Measurements from ENCODE around the gene RASSF8.
"Not testable (repeated sequence)": the region's sequence is repeated elsewhere in the genome, so short reads cannot be mapped to it uniquely, and the experiment has no call there.

RASSF8 gene

GRCh38 chr12:26054383-26054782 lies 95.9 kb downstream of the RASSF8 start:
- DNase-seq (ENCODE audit: low read depth in 1 of 2, low spot score in 1 of 2), result no peak

GRCh38 chr12:26055087-26055486 lies 96.6 kb downstream of the RASSF8 start:
- no peak for DNase-seq (ENCODE audit: low read depth in 1 of 2, low spot score in 1 of 2)

GRCh38 chr12:26056335-26056734 lies 97.9 kb downstream of the RASSF8 start:
- DNase-seq (ENCODE audit: low read depth in 1 of 2, low spot score in 1 of 2), result no peak

GRCh38 chr12:26057271-26057670 lies 98.8 kb downstream of the RASSF8 start:
- not testable (repeated sequence) for DNase-seq (ENCODE audit: low read depth in 1 of 2, low spot score in 1 of 2)

GRCh38 chr12:26058308-26058707 lies 99.8 kb downstream of the RASSF8 start:
- DNase-seq (ENCODE audit: low read depth in 1 of 2, low spot score in 1 of 2), result no peak

GRCh38 chr12:26058818-26059217 lies 100.3 kb downstream of the RASSF8 start:
- no peak for DNase-seq (ENCODE audit: low read depth in 1 of 2, low spot score in 1 of 2)

- DNase-seq (ENCODE audit: low read depth in 1 of 2, low spot score in 1 of 2), result no peak
Observed at GRCh38 chr12:26062006-26062405, 103.5 kb downstream of the RASSF8 start.

- no peak for DNase-seq (ENCODE audit: low read depth in 1 of 2, low spot score in 1 of 2)
Observed at GRCh38 chr12:26062566-26062965, 104.1 kb downstream of the RASSF8 start.

GRCh38 chr12:26065451-26065850 lies 107.0 kb downstream of the RASSF8 start:
- DNase-seq (ENCODE audit: low read depth in 1 of 2, low spot score in 1 of 2), result no peak

- no peak for DNase-seq (ENCODE audit: low read depth in 1 of 2, low spot score in 1 of 2)
Observed at GRCh38 chr12:26068503-26068902, 110.0 kb downstream of the RASSF8 start.

GRCh38 chr12:26069796-26070195 lies 111.3 kb downstream of the RASSF8 start:
- DNase-seq (ENCODE audit: low read depth in 1 of 2, low spot score in 1 of 2), result no peak

GRCh38 chr12:26077915-26078702 lies 119.6 kb downstream of the RASSF8 start:
- DNase-seq (ENCODE audit: low read depth in 1 of 2, low spot score in 1 of 2), result no peak

GRCh38 chr12:26080911-26081310 lies 122.4 kb downstream of the RASSF8 start:
- no peak for DNase-seq (ENCODE audit: low read depth in 1 of 2, low spot score in 1 of 2)

- no peak for DNase-seq (ENCODE audit: low read depth in 1 of 2, low spot score in 1 of 2)
Observed at GRCh38 chr12:26086936-26087335, 128.5 kb downstream of the RASSF8 start.

GRCh38 chr12:26088998-26089397 lies 130.5 kb downstream of the RASSF8 start:
- no peak for DNase-seq (ENCODE audit: low read depth in 1 of 2, low spot score in 1 of 2)

- DNase-seq (ENCODE audit: low read depth in 1 of 2, low spot score in 1 of 2), result no peak
Observed at GRCh38 chr12:26090836-26091510, 132.5 kb downstream of the RASSF8 start.

GRCh38 chr12:26091822-26092221 lies 133.3 kb downstream of the RASSF8 start:
- DNase-seq (ENCODE audit: low read depth in 1 of 2, low spot score in 1 of 2), result no peak

- no peak for DNase-seq (ENCODE audit: low read depth in 1 of 2, low spot score in 1 of 2)
Observed at GRCh38 chr12:26092346-26093105, 134.0 kb downstream of the RASSF8 start.

GRCh38 chr12:26095186-26095585 lies 136.7 kb downstream of the RASSF8 start:
- no peak for DNase-seq (ENCODE audit: low read depth in 1 of 2, low spot score in 1 of 2)

GRCh38 chr12:26096036-26096435 lies 137.6 kb downstream of the RASSF8 start:
- DNase-seq (ENCODE audit: low read depth in 1 of 2, low spot score in 1 of 2), result no peak

GRCh38 chr12:26097046-26097878 lies 138.8 kb downstream of the RASSF8 start:
- peak in 1 of 2 donors; percentile 43 for DNase-seq (ENCODE audit: low read depth in 1 of 2, low spot score in 1 of 2)
